Esophagus (tissue), 2 donors: Measurements from ENCODE around the gene CASZ1. TPM values are rescaled to one million over a fixed set of nuclear protein-coding genes. Genes with fewer than 3 reads are reported as not detected.

Source experiments
- H3K27ac ChIP-seq, 2 donors: one replicate each; pipeline ENCODE4 v1.5.1; 2013; ENCODE audit warnings: low read depth in 2 of 2, mild to moderate bottlenecking in 2 of 2, inconsistent platforms in 1 of 2, low read length in 1 of 2, moderate library complexity in 1 of 2
- H3K27me3 ChIP-seq, 2 donors: one replicate each; pipeline ENCODE4 v1.6.1; 2013; ENCODE audit warnings: low read length in 2 of 2, control low read depth in 1 of 2, mild to moderate bottlenecking in 1 of 2; ENCODE audit not compliant: insufficient read depth in 2 of 2, control insufficient read depth in 1 of 2
- H3K36me3 ChIP-seq, 2 donors: one replicate each; pipeline ENCODE4 v1.6.1; 2013; ENCODE audit warnings: low read length in 1 of 2; ENCODE audit not compliant: control insufficient read depth in 2 of 2, insufficient read depth in 2 of 2
- H3K4me1 ChIP-seq, 2 donors: one replicate each; pipeline ENCODE4 v1.6.1; 2013; ENCODE audit warnings: low read length in 1 of 2; ENCODE audit not compliant: control insufficient read depth in 2 of 2, insufficient read depth in 2 of 2
- H3K4me3 ChIP-seq, 2 donors: one replicate each; pipeline ENCODE4 v1.5.1; 2013; ENCODE audit warnings: low read length in 2 of 2, mild to moderate bottlenecking in 2 of 2, low read depth in 1 of 2, moderate library complexity in 1 of 2
- H3K9me3 ChIP-seq, 2 donors: one replicate each; pipeline ENCODE4 v1.6.1; 2013; ENCODE audit warnings: mild to moderate bottlenecking in 2 of 2, low read depth in 1 of 2, low read length in 1 of 2, moderate library complexity in 1 of 2; ENCODE audit not compliant: control insufficient read depth in 2 of 2, insufficient read depth in 1 of 2
- WGBS, 2 donors: extraction: QIAGEN DNeasy Blood & Tissue Kit; methylation state at CpG; one replicate each; pipeline ENCODE4 v1.1.7; 2013; 5-methylcytosine and 5-hydroxymethylcytosine counted together
- polyA plus RNA-seq, 2 donors: library from polyadenylated mRNA; stranded (reverse); fragments of 200-250 nt; gene quantifications; one replicate each; pipeline ENCODE4 v1.2.3, GENCODE V29; 2013
- donor health status: healthy with polysubstance abuse.
- donor health status: Bipolar disorder and iron deficiency.

Gene CASZ1
- polyA plus RNA-seq, 2 donors: 10.8 to 18.1 TPM

- Histone ChIP-seq H3K9me3 (no peaks in the 10 kb centered on the region), H3K4me3 (no peak overlapping the region), H3K27me3 (no peaks in the 10 kb centered on the region), H3K4me1 (peaks cover 2 to 19% of the 10 kb centered on the region in 2 donors), H3K36me3 (peaks cover 0 to 2% of the 10 kb centered on the region in 2 donors), H3K27ac (peak overlapping the region; percentile 19 to 67)
- WGBS, 2 donors: 69 to 81% methylated on average over 18 of the region's 18 CpGs
Observed at GRCh38 chr1:10681296-10682107, 114.9 kb downstream of the CASZ1 start.

GRCh38 chr1:10680487-10680886 is 116.0 kb downstream of the CASZ1 start:
- peak overlapping the region; percentile 32 to 71 for H3K27ac ChIP-seq
- H3K4me3 ChIP-seq: no peak overlapping the region
- no peaks in the 10 kb centered on the region for H3K36me3 ChIP-seq
- 67 to 73% methylated on average over 11 of the region's 11 CpGs for WGBS, 2 donors
- H3K27me3 ChIP-seq: no peaks in the 10 kb centered on the region
- peaks cover 0 to 17% of the 10 kb centered on the region in 2 donors for H3K4me1 ChIP-seq
- no peaks in the 10 kb centered on the region for H3K9me3 ChIP-seq

- H3K9me3 ChIP-seq: no peaks in the 10 kb centered on the region
- no peaks in the 10 kb centered on the region for H3K27me3 ChIP-seq
- H3K27ac ChIP-seq: peak overlapping the region; percentile 24 to 32
- peaks cover 0 to 18% of the 10 kb centered on the region in 2 donors for H3K4me1 ChIP-seq
- no peaks in the 10 kb centered on the region for H3K36me3 ChIP-seq
- WGBS, 2 donors: 37 to 44% methylated on average over 9 of the region's 9 CpGs
- no peak overlapping the region for H3K4me3 ChIP-seq
Observed at GRCh38 chr1:10679496-10680220, 116.8 kb downstream of the CASZ1 start.

- Histone ChIP-seq H3K4me1 (peaks cover 0 to 14% of the 10 kb centered on the region in 2 donors), H3K27me3 (no peaks in the 10 kb centered on the region), H3K4me3 (no peak overlapping the region), H3K27ac (no peak overlapping the region), H3K36me3 (peaks cover 0 to 2% of the 10 kb centered on the region in 2 donors), H3K9me3 (no peaks in the 10 kb centered on the region)
- 86 to 91% methylated on average over 11 of the region's 11 CpGs for WGBS, 2 donors
Observed at GRCh38 chr1:10678852-10679251, 117.6 kb downstream of the CASZ1 start.

- 90 to 92% methylated on average over 17 to 23 of the region's 23 CpGs for WGBS, 2 donors
- H3K4me3 ChIP-seq: no peak overlapping the region
- H3K27me3 ChIP-seq: no peaks in the 10 kb centered on the region
- H3K36me3 ChIP-seq: peaks cover 0 to 2% of the 10 kb centered on the region in 2 donors
- peaks cover 0 to 14% of the 10 kb centered on the region in 2 donors for H3K4me1 ChIP-seq
- no peak overlapping the region for H3K27ac ChIP-seq
- H3K9me3 ChIP-seq: no peaks in the 10 kb centered on the region
Observed at GRCh38 chr1:10678402-10678801, 118.0 kb downstream of the CASZ1 start.

GRCh38 chr1:10677491-10678391 is 118.7 kb downstream of the CASZ1 start:
- no peaks in the 10 kb centered on the region for H3K9me3 ChIP-seq
- H3K27ac ChIP-seq: peak overlapping the region in 1 of 2 donors; percentile 45
- WGBS, 2 donors: 71 to 83% methylated on average over 27 of the region's 27 CpGs
- peaks cover 0 to 14% of the 10 kb centered on the region in 2 donors for H3K4me1 ChIP-seq
- no peak overlapping the region for H3K4me3 ChIP-seq
- peaks cover 0 to 2% of the 10 kb centered on the region in 2 donors for H3K36me3 ChIP-seq
- no peaks in the 10 kb centered on the region for H3K27me3 ChIP-seq

- Histone ChIP-seq H3K4me3 (no peak overlapping the region), H3K4me1 (peaks cover 0 to 14% of the 10 kb centered on the region in 2 donors), H3K36me3 (peaks cover 0 to 2% of the 10 kb centered on the region in 2 donors), H3K27me3 (no peaks in the 10 kb centered on the region), H3K9me3 (no peaks in the 10 kb centered on the region), H3K27ac (peak overlapping the region in 1 of 2 donors; percentile 45)
- WGBS, 2 donors: 68 to 70% methylated on average over 13 of the region's 13 CpGs
Observed at GRCh38 chr1:10676963-10677362, 119.5 kb downstream of the CASZ1 start.

GRCh38 chr1:10675813-10676212 is 120.6 kb downstream of the CASZ1 start:
- Histone ChIP-seq H3K27ac (peak overlapping the region in 1 of 2 donors; percentile 25), H3K4me3 (no peak overlapping the region), H3K27me3 (no peaks in the 10 kb centered on the region), H3K36me3 (peaks cover 0 to 2% of the 10 kb centered on the region in 2 donors), H3K9me3 (no peaks in the 10 kb centered on the region), H3K4me1 (peaks cover 5 to 20% of the 10 kb centered on the region in 2 donors)
- 73 to 88% methylated on average over 4 to 5 of the region's 5 CpGs for WGBS, 2 donors
